Progenitor cell of endocrine pancreas (in vitro differentiated cells): Measurements from ENCODE around the gene CDKN2B. TPM values are rescaled to one million over a fixed set of nuclear protein-coding genes. Genes with fewer than 3 reads are reported as not detected.
"Not testable (repeated sequence)": the region's sequence is repeated elsewhere in the genome, so short reads cannot be mapped to it uniquely, and the experiment has no call there.

Experiments
- DNase-seq: peaks from one replicate; pipeline ENCODE4 v3.0.0; 2021; ENCODE audit warnings: low spot score; ENCODE audit not compliant: unreplicated experiment
- H3K27ac Mint-ChIP-seq: 2 replicates; pipeline ENCODE4 v1.8.0; 2021; ENCODE audit warnings: mild to moderate bottlenecking, moderate library complexity, mixed read lengths
- H3K27me3 Mint-ChIP-seq: 2 replicates; pipeline ENCODE4 v1.8.0; 2021; ENCODE audit warnings: mixed read lengths
- H3K36me3 Mint-ChIP-seq: 2 replicates; pipeline ENCODE4 v1.8.0; 2022; ENCODE audit warnings: mixed read lengths; ENCODE audit not compliant: insufficient read depth
- H3K4me1 Mint-ChIP-seq: 2 replicates; pipeline ENCODE4 v1.8.0; 2021; ENCODE audit warnings: low read depth, mixed read lengths
- H3K4me3 Mint-ChIP-seq: 2 replicates; pipeline ENCODE4 v1.8.0; 2021; ENCODE audit warnings: low read depth, mild to moderate bottlenecking, moderate library complexity, mixed read lengths
- H3K9me3 Mint-ChIP-seq: 2 replicates; pipeline ENCODE4 v1.8.0; 2021; ENCODE audit warnings: low read depth, mixed read lengths
- CTCF ChIP-seq: fragments of 200-600 bp; sonication (generic); IDR thresholded peaks from one replicate; pipeline ENCODE4 v1.5.0; 2021; ENCODE audit warnings: antibody characterized with exemption, mild to moderate bottlenecking; ENCODE audit not compliant: unreplicated experiment
- long read RNA-seq: library from polyadenylated mRNA; unstranded; transcript quantifications from one replicate; pipeline ENCODE4 v2.0.0, GENCODE V29; 2020
- total RNA-seq: library from RNA; stranded (reverse); gene quantifications from 2 replicates; pipeline ENCODE4 v1.2.1, GENCODE V29; 2021

Gene CDKN2B
- total RNA-seq = 1.2 and 3.9 TPM in 2 replicates
- long read RNA-seq, partial matches to known transcripts = 0 of 1 reads
- long read RNA-seq, other reads (novel, unspliced or antisense) = 0 of 1 reads

- peak within 1 kb of the TSS; percentile 77 for H3K4me3 Mint-ChIP-seq
- H3K9me3 Mint-ChIP-seq = no peaks in the 10 kb centered on the region
- no peaks in the 10 kb centered on the region for H3K36me3 Mint-ChIP-seq
- DNase-seq = peak; percentile 93
- peaks cover 68% of the 10 kb centered on the region for H3K27me3 Mint-ChIP-seq
- peak within 1 kb of the TSS; percentile 93 for H3K27ac Mint-ChIP-seq
- TF ChIP-seq CTCF = peak; percentile 97
- H3K4me1 Mint-ChIP-seq = peaks cover 3% of the 10 kb centered on the region
Observed at GRCh38 chr9:22008717-22009505, at the start of gene CDKN2B. Gene CDKN2B, minus strand, starts transcription at chr9:22009305. Its CDS starts 352 bp downstream, at chr9:22008953.

- H3K4me3 Mint-ChIP-seq, H3K36me3 Mint-ChIP-seq: not testable (repeated sequence)
Observed at GRCh38 chr9:22057972-22058371, 48.9 kb upstream of the CDKN2B start.

GRCh38 chr9:22056402-22056801 lies 47.3 kb upstream of the CDKN2B start:
- TF ChIP-seq CTCF = no peak
- no peak overlapping the region for H3K27ac Mint-ChIP-seq
- no peak for DNase-seq
- no peak overlapping the region for H3K4me3 Mint-ChIP-seq
- no peaks in the 10 kb centered on the region for H3K9me3 Mint-ChIP-seq
- no peaks in the 10 kb centered on the region for H3K27me3 Mint-ChIP-seq
- no peaks in the 10 kb centered on the region for H3K36me3 Mint-ChIP-seq
- no peaks in the 10 kb centered on the region for H3K4me1 Mint-ChIP-seq

More at GRCh38 chr9:22057972-22058371, 48.9 kb upstream of the CDKN2B start:
- not testable (repeated sequence) for H3K27ac Mint-ChIP-seq, H3K9me3 Mint-ChIP-seq, H3K27me3 Mint-ChIP-seq, H3K4me1 Mint-ChIP-seq, DNase-seq

- Mint-ChIP-seq H3K4me1 (no peaks in the 10 kb centered on the region), H3K9me3 (no peaks in the 10 kb centered on the region), H3K27me3 (no peaks in the 10 kb centered on the region), H3K27ac (no peak overlapping the region), H3K36me3 (no peaks in the 10 kb centered on the region), H3K4me3 (no peak overlapping the region)
- no peak for DNase-seq
- no peak for TF ChIP-seq CTCF
Observed at GRCh38 chr9:22055090-22055489, 46.0 kb upstream of the CDKN2B start.

GRCh38 chr9:22054529-22054928 lies 45.4 kb upstream of the CDKN2B start:
- Mint-ChIP-seq H3K4me1 (no peaks in the 10 kb centered on the region), H3K9me3 (no peaks in the 10 kb centered on the region), H3K27me3 (no peaks in the 10 kb centered on the region), H3K27ac (no peak overlapping the region), H3K36me3 (no peaks in the 10 kb centered on the region), H3K4me3 (no peak overlapping the region)
- DNase-seq = no peak
- TF ChIP-seq CTCF = no peak

GRCh38 chr9:22054076-22054475 lies 45.0 kb upstream of the CDKN2B start:
- no peak for TF ChIP-seq CTCF
- H3K9me3 Mint-ChIP-seq = no peaks in the 10 kb centered on the region
- H3K27me3 Mint-ChIP-seq = no peaks in the 10 kb centered on the region
- H3K27ac Mint-ChIP-seq = no peak overlapping the region
- H3K4me1 Mint-ChIP-seq = no peaks in the 10 kb centered on the region
- DNase-seq = no peak
- no peak overlapping the region for H3K4me3 Mint-ChIP-seq
- H3K36me3 Mint-ChIP-seq = no peaks in the 10 kb centered on the region
